ENCODE data around the gene TMTC2. TPM values are rescaled to one million over a fixed set of nuclear protein-coding genes. Genes with fewer than 3 reads are reported as not detected.
A peak's percentile ranks its signal among the peaks of the same experiment; 100 is the strongest.

Gene TMTC2
- total and polyA plus RNA-seq, 2 experiments from 2014 or later, result 1.5 to 12.0 TPM

DNA sequence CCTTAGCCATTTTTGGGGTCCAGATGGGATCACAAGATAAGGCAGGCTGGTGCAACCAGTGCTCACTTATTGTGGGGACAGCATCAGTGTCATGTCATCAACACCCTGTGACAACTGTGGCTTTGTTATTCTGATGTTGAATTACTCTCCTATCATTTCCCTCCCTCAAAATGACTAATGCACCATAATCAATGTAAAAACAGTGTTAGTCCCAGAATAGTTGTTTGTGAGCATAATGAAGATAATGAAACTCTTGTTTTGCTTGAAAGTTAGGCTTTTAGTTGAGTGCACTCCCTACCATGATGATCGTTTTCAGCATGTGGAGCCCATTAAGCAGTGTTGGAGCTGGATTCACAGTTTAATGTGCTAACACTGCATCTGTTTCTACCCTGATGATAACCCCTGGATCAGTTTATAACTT lies 151.4 kb downstream of the TMTC2 start:
- Histone ChIP-seq H4K20me1 (ENCODE audit: insufficient read depth, poor library complexity, severe bottlenecking) (no peaks in the 10 kb centered on the region), H3K27ac (no peak overlapping the region), H3K36me3 (replicated peaks; ENCODE audit: insufficient read depth, low read depth) (no peaks in the 10 kb centered on the region), H3K79me2 (no peaks in the 10 kb centered on the region), H3K4me1 (ENCODE audit: insufficient read depth) (no peaks in the 10 kb centered on the region), H3K9me2 (replicated peaks; ENCODE audit: insufficient read depth) (no peaks in the 10 kb centered on the region), H2AFZ (no peak overlapping the region), H3K9me3 (ENCODE audit: low read depth) (no peaks in the 10 kb centered on the region), H3K4me3 (no peak overlapping the region), H3K27me3 (no peaks in the 10 kb centered on the region), H3K4me2 (no peak overlapping the region)
- WGBS (ENCODE audit: low lambda C conversion rate, missing lambda C conversion rate), result 30% methylated on average over 1 of the region's 1 CpG
- no peak for TF ChIP-seq EZH2phosphoT487 (IDR thresholded peaks at IDR 0.05; ENCODE audit: low read depth, severe bottlenecking, unreplicated experiment)
- no peak for TF ChIP-seq EZH2 (IDR thresholded peaks at IDR 0.05; ENCODE audit: borderline replicate concordance)
- no peak for TF ChIP-seq CTCF (IDR thresholded peaks at IDR 0.05; ENCODE audit: poor library complexity)
- no peak for DNase-seq (ENCODE audit: low spot score)

GRCh38 chr12:82838827-82839226 lies 152.1 kb downstream of the TMTC2 start:
- Histone ChIP-seq H3K27ac (no peak overlapping the region), H2AFZ (no peak overlapping the region), H3K4me2 (no peak overlapping the region), H3K79me2 (no peaks in the 10 kb centered on the region), H3K4me3 (no peak overlapping the region), H3K36me3 (replicated peaks; ENCODE audit: insufficient read depth, low read depth) (no peaks in the 10 kb centered on the region), H4K20me1 (ENCODE audit: insufficient read depth, poor library complexity, severe bottlenecking) (no peaks in the 10 kb centered on the region), H3K27me3 (no peaks in the 10 kb centered on the region), H3K9me3 (ENCODE audit: low read depth) (no peaks in the 10 kb centered on the region), H3K9me2 (replicated peaks; ENCODE audit: insufficient read depth) (no peaks in the 10 kb centered on the region), H3K4me1 (ENCODE audit: insufficient read depth) (no peaks in the 10 kb centered on the region)
- no peak for DNase-seq (ENCODE audit: low spot score)
- WGBS (ENCODE audit: low lambda C conversion rate, missing lambda C conversion rate), result 67% methylated on average over 1 of the region's 1 CpG
- no peak for TF ChIP-seq CTCF (IDR thresholded peaks at IDR 0.05; ENCODE audit: poor library complexity)
- no peak for TF ChIP-seq EZH2 (IDR thresholded peaks at IDR 0.05; ENCODE audit: borderline replicate concordance)
- TF ChIP-seq EZH2phosphoT487 (IDR thresholded peaks at IDR 0.05; ENCODE audit: low read depth, severe bottlenecking, unreplicated experiment), result no peak

- 94% methylated on average over 4 of the region's 4 CpGs for WGBS (ENCODE audit: low lambda C conversion rate, missing lambda C conversion rate)
- H3K79me2 ChIP-seq, result no peaks in the 10 kb centered on the region
- TF ChIP-seq CTCF (IDR thresholded peaks at IDR 0.05; ENCODE audit: poor library complexity) (no peak), EZH2 (IDR thresholded peaks at IDR 0.05; ENCODE audit: borderline replicate concordance) (no peak), EZH2phosphoT487 (IDR thresholded peaks at IDR 0.05; ENCODE audit: low read depth, severe bottlenecking, unreplicated experiment) (no peak)
Measured at GRCh38 chr12:82839796-82840195, 153.1 kb downstream of the TMTC2 start.

DNA sequence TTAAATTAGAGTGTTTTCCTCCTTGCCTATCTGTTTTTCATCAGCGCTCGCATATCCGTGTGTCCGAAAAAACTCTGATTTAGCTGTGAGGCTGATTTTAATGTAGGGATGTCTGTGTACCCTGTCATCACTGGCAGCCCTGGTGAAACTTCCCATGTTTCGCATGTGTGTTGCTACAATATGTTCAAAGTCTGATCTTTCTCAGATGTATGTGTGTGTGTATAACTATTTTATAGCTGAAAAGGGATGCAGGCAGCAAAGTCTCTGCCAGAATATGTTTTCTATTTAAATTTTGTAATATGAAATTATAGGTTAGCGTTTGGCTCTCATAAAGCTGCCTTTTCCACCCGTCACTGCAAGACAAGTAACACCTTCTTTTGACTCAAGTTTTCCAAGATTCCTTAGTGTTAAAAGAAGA lies 154.8 kb downstream of the TMTC2 start:
- H3K9me3 ChIP-seq (ENCODE audit: low read depth), result no peaks in the 10 kb centered on the region
- no peak for DNase-seq (ENCODE audit: low spot score)
- no peaks in the 10 kb centered on the region for H3K79me2 ChIP-seq
- H2AFZ ChIP-seq, result no peak overlapping the region
- H3K4me1 ChIP-seq (ENCODE audit: insufficient read depth), result no peaks in the 10 kb centered on the region
- no peaks in the 10 kb centered on the region for H4K20me1 ChIP-seq (ENCODE audit: insufficient read depth, poor library complexity, severe bottlenecking)
- TF ChIP-seq EZH2 (IDR thresholded peaks at IDR 0.05; ENCODE audit: borderline replicate concordance) (no peak), EZH2phosphoT487 (IDR thresholded peaks at IDR 0.05; ENCODE audit: low read depth, severe bottlenecking, unreplicated experiment) (no peak), CTCF (IDR thresholded peaks at IDR 0.05; ENCODE audit: poor library complexity) (no peak)
- no peak overlapping the region for H3K27ac ChIP-seq
- 56% methylated on average over 7 of the region's 7 CpGs for WGBS (ENCODE audit: low lambda C conversion rate, missing lambda C conversion rate)
- peak overlapping the region; percentile 51 for H3K4me2 ChIP-seq
- H3K27me3 ChIP-seq, result no peaks in the 10 kb centered on the region
- H3K36me3 ChIP-seq (replicated peaks; ENCODE audit: insufficient read depth, low read depth), result no peaks in the 10 kb centered on the region
- no peaks in the 10 kb centered on the region for H3K9me2 ChIP-seq (replicated peaks; ENCODE audit: insufficient read depth)
- H3K4me3 ChIP-seq, result no peak overlapping the region

More at GRCh38 chr12:82839796-82840195, 153.1 kb downstream of the TMTC2 start:
- Histone ChIP-seq H3K36me3 (replicated peaks; ENCODE audit: insufficient read depth, low read depth) (no peaks in the 10 kb centered on the region), H2AFZ (no peak overlapping the region), H3K4me1 (ENCODE audit: insufficient read depth) (no peaks in the 10 kb centered on the region), H3K27ac (no peak overlapping the region), H3K27me3 (no peaks in the 10 kb centered on the region), H3K4me2 (no peak overlapping the region), H3K4me3 (no peak overlapping the region), H4K20me1 (ENCODE audit: insufficient read depth, poor library complexity, severe bottlenecking) (no peaks in the 10 kb centered on the region), H3K9me3 (ENCODE audit: low read depth) (no peaks in the 10 kb centered on the region), H3K9me2 (replicated peaks; ENCODE audit: insufficient read depth) (no peaks in the 10 kb centered on the region)
- no peak for DNase-seq (ENCODE audit: low spot score)

All from hepatocyte (in vitro differentiated cells).